ENCODE results near the gene DGKQ.

Gene DGKQ

GRCh38 chr4:990746-991367 lies 17.5 kb upstream of the DGKQ start:
- Histone ChIP-seq H3K4me3 (ENCODE audit: low read length) (no peak overlapping the region), H3K4me1 (ENCODE audit: insufficient read depth, low read length) (peaks cover 6% of the 10 kb centered on the region; the same call in 1 of the 2 replicates), H3K9ac (ENCODE audit: low read depth, low read length) (no peak overlapping the region), H3K9me3 (ENCODE audit: insufficient read depth, low read depth, low read length) (no peaks in the 10 kb centered on the region), H3K36me3 (ENCODE audit: insufficient read depth, low read length) (no peaks in the 10 kb centered on the region), H3K27me3 (ENCODE audit: insufficient read depth, low read length) (peaks cover 24% of the 10 kb centered on the region), H3K27ac (ENCODE audit: low read depth, low read length) (no peak overlapping the region)
- WGBS, result 94% methylated on average over 26 of the region's 26 CpGs

- H3K27ac ChIP-seq (ENCODE audit: low read depth, low read length), result no peak overlapping the region
- no peaks in the 10 kb centered on the region for H3K36me3 ChIP-seq (ENCODE audit: insufficient read depth, low read length)
- H3K4me3 ChIP-seq (ENCODE audit: low read length), result no peak overlapping the region
- H3K9me3 ChIP-seq (ENCODE audit: insufficient read depth, low read depth, low read length), result no peaks in the 10 kb centered on the region
- H3K4me1 ChIP-seq (ENCODE audit: insufficient read depth, low read length), result peaks cover 12% of the 10 kb centered on the region; the same call in 1 of the 2 replicates
- 96% methylated on average over 58 of the region's 58 CpGs for WGBS
- no peak overlapping the region for H3K9ac ChIP-seq (ENCODE audit: low read depth, low read length)
- H3K27me3 ChIP-seq (ENCODE audit: insufficient read depth, low read length), result peaks cover 27% of the 10 kb centered on the region
Observed at GRCh38 chr4:989722-990471, 16.5 kb upstream of the DGKQ start.

- 93% methylated on average over 69 of the region's 69 CpGs for WGBS
Observed at GRCh38 chr4:988726-989721, 15.7 kb upstream of the DGKQ start.

GRCh38 chr4:987624-988513 lies 14.5 kb upstream of the DGKQ start:
- Histone ChIP-seq H3K9ac (ENCODE audit: low read depth, low read length) (no peak overlapping the region), H3K4me1 (ENCODE audit: insufficient read depth, low read length) (peaks cover 12% of the 10 kb centered on the region; the same call in 1 of the 2 replicates), H3K36me3 (ENCODE audit: insufficient read depth, low read length) (no peaks in the 10 kb centered on the region), H3K9me3 (ENCODE audit: insufficient read depth, low read depth, low read length) (no peaks in the 10 kb centered on the region), H3K4me3 (ENCODE audit: low read length) (peak overlapping the region; percentile 59; the same call in 1 of the 2 replicates), H3K27me3 (ENCODE audit: insufficient read depth, low read length) (peaks cover 33% of the 10 kb centered on the region), H3K27ac (ENCODE audit: low read depth, low read length) (no peak overlapping the region)
- WGBS, result 88% methylated on average over 37 of the region's 37 CpGs

More at GRCh38 chr4:988726-989721, 15.7 kb upstream of the DGKQ start:
- H3K27me3 ChIP-seq (ENCODE audit: insufficient read depth, low read length), result peaks cover 33% of the 10 kb centered on the region
- H3K27ac ChIP-seq (ENCODE audit: low read depth, low read length), result no peak overlapping the region
- H3K4me3 ChIP-seq (ENCODE audit: low read length), result no peak overlapping the region
- no peak overlapping the region for H3K9ac ChIP-seq (ENCODE audit: low read depth, low read length)
- peaks cover 12% of the 10 kb centered on the region; the same call in 1 of the 2 replicates for H3K4me1 ChIP-seq (ENCODE audit: insufficient read depth, low read length)
- no peaks in the 10 kb centered on the region for H3K9me3 ChIP-seq (ENCODE audit: insufficient read depth, low read depth, low read length)
- no peaks in the 10 kb centered on the region for H3K36me3 ChIP-seq (ENCODE audit: insufficient read depth, low read length)

- peak within 1 kb of the TSS; percentile 48; the same call in 1 of the 2 replicates for H3K9ac ChIP-seq (ENCODE audit: low read depth, low read length)
- H3K9me3 ChIP-seq (ENCODE audit: insufficient read depth, low read depth, low read length), result no peaks in the 10 kb centered on the region
- peaks cover 12% of the 10 kb centered on the region; the same call in 1 of the 2 replicates for H3K4me1 ChIP-seq (ENCODE audit: insufficient read depth, low read length)
- H3K36me3 ChIP-seq (ENCODE audit: insufficient read depth, low read length), result no peaks in the 10 kb centered on the region
- no peak within 1 kb of the TSS for H3K27ac ChIP-seq (ENCODE audit: low read depth, low read length)
- WGBS, result 4% methylated on average over 69 of the region's 69 CpGs
- peaks cover 33% of the 10 kb centered on the region for H3K27me3 ChIP-seq (ENCODE audit: insufficient read depth, low read length)
- peak within 1 kb of the TSS; percentile 59 for H3K4me3 ChIP-seq (ENCODE audit: low read length)
Observed at GRCh38 chr4:986879-987623, 13.7 kb upstream of the DGKQ start, which contains the start of gene IDUA. Gene IDUA (plus strand): TSS chr4:987044. CDS start chr4:987085, 41 bp downstream.

- Histone ChIP-seq H3K27ac (ENCODE audit: low read depth, low read length) (no peak overlapping the region), H3K36me3 (ENCODE audit: insufficient read depth, low read length) (no peaks in the 10 kb centered on the region), H3K9me3 (ENCODE audit: insufficient read depth, low read depth, low read length) (no peaks in the 10 kb centered on the region), H3K4me1 (ENCODE audit: insufficient read depth, low read length) (peaks cover 12% of the 10 kb centered on the region; the same call in 1 of the 2 replicates), H3K4me3 (ENCODE audit: low read length) (peak overlapping the region; percentile 59), H3K27me3 (ENCODE audit: insufficient read depth, low read length) (peaks cover 33% of the 10 kb centered on the region), H3K9ac (ENCODE audit: low read depth, low read length) (peak overlapping the region; percentile 41; the same call in 1 of the 2 replicates)
- WGBS, result 21% methylated on average over 14 of the region's 14 CpGs
Observed at GRCh38 chr4:986428-986878, 13.1 kb upstream of the DGKQ start.

GRCh38 chr4:985123-985830 lies 11.9 kb upstream of the DGKQ start:
- H3K4me1 ChIP-seq (ENCODE audit: insufficient read depth, low read length), result peaks cover 12% of the 10 kb centered on the region; the same call in 1 of the 2 replicates
- H3K36me3 ChIP-seq (ENCODE audit: insufficient read depth, low read length), result no peaks in the 10 kb centered on the region
- no peak overlapping the region for H3K27ac ChIP-seq (ENCODE audit: low read depth, low read length)
- no peaks in the 10 kb centered on the region for H3K9me3 ChIP-seq (ENCODE audit: insufficient read depth, low read depth, low read length)
- H3K27me3 ChIP-seq (ENCODE audit: insufficient read depth, low read length), result peaks cover 33% of the 10 kb centered on the region
- H3K9ac ChIP-seq (ENCODE audit: low read depth, low read length), result no peak overlapping the region
- H3K4me3 ChIP-seq (ENCODE audit: low read length), result peak overlapping the region; percentile 38
- WGBS, result 19% methylated on average over 21 of the region's 23 CpGs

GRCh38 chr4:984336-985054 lies 11.1 kb upstream of the DGKQ start:
- H3K27ac ChIP-seq (ENCODE audit: low read depth, low read length), result no peak overlapping the region
- H3K9me3 ChIP-seq (ENCODE audit: insufficient read depth, low read depth, low read length), result no peaks in the 10 kb centered on the region
- peak overlapping the region; percentile 38 for H3K4me3 ChIP-seq (ENCODE audit: low read length)
- WGBS, result 82% methylated on average over 14 of the region's 15 CpGs
- H3K36me3 ChIP-seq (ENCODE audit: insufficient read depth, low read length), result no peaks in the 10 kb centered on the region
- peaks cover 33% of the 10 kb centered on the region for H3K27me3 ChIP-seq (ENCODE audit: insufficient read depth, low read length)
- H3K9ac ChIP-seq (ENCODE audit: low read depth, low read length), result no peak overlapping the region
- H3K4me1 ChIP-seq (ENCODE audit: insufficient read depth, low read length), result peaks cover 12% of the 10 kb centered on the region; the same call in 1 of the 2 replicates

GRCh38 chr4:982814-983213 lies 9.4 kb upstream of the DGKQ start:
- no peak overlapping the region for H3K4me3 ChIP-seq (ENCODE audit: low read length)
- H3K9me3 ChIP-seq (ENCODE audit: insufficient read depth, low read depth, low read length), result no peaks in the 10 kb centered on the region
- H3K36me3 ChIP-seq (ENCODE audit: insufficient read depth, low read length), result no peaks in the 10 kb centered on the region
- H3K9ac ChIP-seq (ENCODE audit: low read depth, low read length), result no peak overlapping the region; the same call in 1 of the 2 replicates
- 94% methylated on average over 15 of the region's 15 CpGs for WGBS
- H3K27me3 ChIP-seq (ENCODE audit: insufficient read depth, low read length), result peaks cover 33% of the 10 kb centered on the region
- no peak overlapping the region for H3K27ac ChIP-seq (ENCODE audit: low read depth, low read length)
- H3K4me1 ChIP-seq (ENCODE audit: insufficient read depth, low read length), result peaks cover 18% of the 10 kb centered on the region; the same call in 1 of the 2 replicates
